KMS-11 (cell line): ENCODE measurements around the gene VWA5B2.

ENCODE experiments used
- H2AFZ ChIP-seq: fragments of 200-600 bp; sonication (generic); 2 replicates; pipeline ENCODE4 v1.6.1; 2016; ENCODE audit warnings: antibody characterized with exemption, mixed run types, low read depth
- H3K27ac ChIP-seq: fragments of 200-600 bp; sonication (generic); 2 replicates; pipeline ENCODE4 v1.6.1; 2016; ENCODE audit warnings: mild to moderate bottlenecking, mixed run types
- H3K27me3 ChIP-seq: fragments of 200-600 bp; sonication (generic); 2 replicates; pipeline ENCODE4 v1.6.1; 2017; ENCODE audit warnings: mild to moderate bottlenecking, low read depth, mixed run types, moderate library complexity; ENCODE audit not compliant: insufficient read depth
- H3K36me3 ChIP-seq: fragments of 200-600 bp; sonication (generic); 2 replicates; pipeline ENCODE4 v1.6.1; 2017; ENCODE audit warnings: mild to moderate bottlenecking, mixed run types; ENCODE audit not compliant: insufficient read depth
- H3K4me1 ChIP-seq: fragments of 200-600 bp; sonication (generic); 2 replicates; pipeline ENCODE4 v1.6.1; 2016; ENCODE audit warnings: mild to moderate bottlenecking, low read depth, mixed run types; ENCODE audit not compliant: poor library complexity, severe bottlenecking
- H3K4me2 ChIP-seq: fragments of 200-600 bp; sonication (generic); 2 replicates; pipeline ENCODE4 v1.7.0; 2016; ENCODE audit warnings: mild to moderate bottlenecking, mixed run types
- H3K4me3 ChIP-seq: fragments of 200-600 bp; sonication (generic); IDR thresholded peaks from 2 replicates; pipeline ENCODE4 v1.6.1; 2017; ENCODE audit warnings: low read depth, low read length, mixed read lengths; ENCODE audit not compliant: insufficient read depth
- H3K79me2 ChIP-seq: fragments of 200-600 bp; sonication (generic); 2 replicates; pipeline ENCODE4 v1.6.1; 2016; ENCODE audit warnings: low read depth, mixed run types; ENCODE audit not compliant: insufficient read depth
- H3K9ac ChIP-seq: fragments of 200-600 bp; sonication (generic); 2 replicates; pipeline ENCODE4 v1.6.1; 2016; ENCODE audit warnings: mild to moderate bottlenecking, mixed run types
- H4K20me1 ChIP-seq: fragments of 200-600 bp; sonication (generic); 2 replicates; pipeline ENCODE4 v1.6.1; 2016; ENCODE audit warnings: mild to moderate bottlenecking, mixed run types; ENCODE audit not compliant: insufficient read depth
- TF ChIP-seq, protein P1 (sequence below): fragments of 200-600 bp; sonication (generic); conservative IDR thresholded peaks from 2 replicates; pipeline ENCODE4 v1.6.1; 2017; ENCODE audit warnings: low read depth, mild to moderate bottlenecking, antibody characterized with exemption, low read length, moderate library complexity, mixed read lengths

The VWA5B2 gene

DNA sequence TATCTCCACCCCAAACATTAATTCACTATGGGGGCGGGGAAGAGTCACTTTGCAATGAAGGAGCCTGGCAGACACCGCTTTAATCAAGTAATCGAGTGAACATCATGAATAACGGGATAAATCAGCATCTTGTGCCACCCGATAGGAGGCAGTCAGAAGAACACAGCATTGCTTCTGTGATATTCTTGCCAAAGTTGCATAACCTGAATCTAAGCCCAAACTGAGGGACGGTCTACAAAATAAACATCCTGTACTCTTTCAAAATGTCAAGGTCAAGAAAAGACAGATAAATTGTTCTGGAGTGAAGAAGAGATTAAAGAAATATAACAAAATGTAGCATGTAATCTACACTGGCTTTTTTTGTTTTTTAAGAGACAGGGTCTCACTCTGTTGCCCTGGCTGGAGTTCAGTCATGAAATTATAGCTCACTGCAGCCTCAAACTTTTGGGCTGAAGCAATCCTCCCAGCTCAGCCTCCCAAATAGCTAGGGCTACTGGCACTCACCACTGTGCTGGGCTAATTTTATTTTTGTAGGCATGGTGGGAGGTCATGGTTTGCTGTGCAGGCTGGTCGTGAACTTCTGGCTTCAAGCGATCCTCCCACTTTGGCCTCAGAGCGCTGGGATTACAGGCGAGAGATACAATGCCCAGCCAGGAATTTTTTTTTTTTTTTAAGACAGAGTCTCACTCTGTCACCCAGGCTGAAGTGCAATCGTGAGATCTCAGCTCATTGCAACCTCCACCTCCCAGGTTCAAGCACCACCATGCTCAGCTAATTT, 20.1 kb upstream of the VWA5B2 start:
- no peak overlapping the region for H3K9ac ChIP-seq
- H4K20me1 ChIP-seq: no peaks in the 10 kb centered on the region
- no peak overlapping the region for H2AFZ ChIP-seq
- no peaks in the 10 kb centered on the region for H3K79me2 ChIP-seq
- TF ChIP-seq, protein P1, sequence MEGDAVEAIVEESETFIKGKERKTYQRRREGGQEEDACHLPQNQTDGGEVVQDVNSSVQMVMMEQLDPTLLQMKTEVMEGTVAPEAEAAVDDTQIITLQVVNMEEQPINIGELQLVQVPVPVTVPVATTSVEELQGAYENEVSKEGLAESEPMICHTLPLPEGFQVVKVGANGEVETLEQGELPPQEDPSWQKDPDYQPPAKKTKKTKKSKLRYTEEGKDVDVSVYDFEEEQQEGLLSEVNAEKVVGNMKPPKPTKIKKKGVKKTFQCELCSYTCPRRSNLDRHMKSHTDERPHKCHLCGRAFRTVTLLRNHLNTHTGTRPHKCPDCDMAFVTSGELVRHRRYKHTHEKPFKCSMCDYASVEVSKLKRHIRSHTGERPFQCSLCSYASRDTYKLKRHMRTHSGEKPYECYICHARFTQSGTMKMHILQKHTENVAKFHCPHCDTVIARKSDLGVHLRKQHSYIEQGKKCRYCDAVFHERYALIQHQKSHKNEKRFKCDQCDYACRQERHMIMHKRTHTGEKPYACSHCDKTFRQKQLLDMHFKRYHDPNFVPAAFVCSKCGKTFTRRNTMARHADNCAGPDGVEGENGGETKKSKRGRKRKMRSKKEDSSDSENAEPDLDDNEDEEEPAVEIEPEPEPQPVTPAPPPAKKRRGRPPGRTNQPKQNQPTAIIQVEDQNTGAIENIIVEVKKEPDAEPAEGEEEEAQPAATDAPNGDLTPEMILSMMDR: no peak
- no peaks in the 10 kb centered on the region for H3K4me1 ChIP-seq
- H3K27ac ChIP-seq: no peak overlapping the region
- no peaks in the 10 kb centered on the region for H3K27me3 ChIP-seq
- H3K4me2 ChIP-seq: no peak overlapping the region
- no peak overlapping the region for H3K4me3 ChIP-seq
- H3K36me3 ChIP-seq: no peaks in the 10 kb centered on the region

DNA sequence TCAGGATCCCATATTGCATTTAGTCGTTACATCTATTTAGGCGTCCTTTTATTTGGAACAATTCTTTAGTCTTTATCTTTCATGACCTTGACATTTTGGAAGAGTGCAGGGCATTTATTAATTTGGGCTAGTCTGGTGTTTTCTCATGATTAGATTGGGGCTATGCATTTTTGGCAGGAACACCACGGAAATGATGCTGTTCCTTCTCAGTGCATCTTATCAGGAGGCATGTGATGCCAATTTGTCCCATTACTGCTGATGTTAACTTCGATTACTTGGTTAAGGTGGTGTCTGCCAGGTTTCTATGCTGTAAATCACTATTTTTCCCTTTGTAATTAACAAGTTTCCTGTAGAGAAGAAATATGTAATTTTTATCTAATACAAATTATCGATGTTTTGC, 18.1 kb upstream of the VWA5B2 start:
- H2AFZ ChIP-seq: no peak overlapping the region
- H3K79me2 ChIP-seq: no peaks in the 10 kb centered on the region
- H3K27ac ChIP-seq: no peak overlapping the region
- no peaks in the 10 kb centered on the region for H3K27me3 ChIP-seq
- no peaks in the 10 kb centered on the region for H3K4me1 ChIP-seq
- no peak overlapping the region for H3K4me2 ChIP-seq
- no peaks in the 10 kb centered on the region for H3K36me3 ChIP-seq
- TF ChIP-seq, protein P1: no peak
- H4K20me1 ChIP-seq: no peaks in the 10 kb centered on the region
- H3K9ac ChIP-seq: no peak overlapping the region
- H3K4me3 ChIP-seq: no peak overlapping the region

DNA sequence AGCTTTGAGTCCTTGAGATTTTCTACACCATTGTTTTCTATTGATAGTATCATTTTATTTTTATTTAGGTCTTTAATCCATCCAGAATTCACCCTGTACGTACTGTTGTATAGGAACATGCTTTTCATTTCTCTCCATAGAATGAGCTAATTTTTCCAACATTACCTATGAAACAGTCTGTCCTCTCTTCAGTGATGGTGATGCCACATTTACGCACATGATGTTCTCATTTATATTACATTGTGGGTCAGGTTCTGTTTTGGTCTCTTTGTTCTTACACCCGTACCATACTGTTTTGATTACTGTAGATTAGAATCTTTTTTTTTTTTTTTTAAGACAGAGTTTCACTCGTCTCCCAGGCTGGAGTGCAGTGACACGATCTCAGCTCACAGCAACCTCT, 17.7 kb upstream of the VWA5B2 start:
- Histone ChIP-seq H4K20me1 (no peaks in the 10 kb centered on the region), H3K4me1 (no peaks in the 10 kb centered on the region), H3K4me3 (no peak overlapping the region), H3K4me2 (no peak overlapping the region), H3K36me3 (no peaks in the 10 kb centered on the region), H3K9ac (no peak overlapping the region), H3K27ac (no peak overlapping the region), H3K27me3 (no peaks in the 10 kb centered on the region), H2AFZ (no peak overlapping the region), H3K79me2 (no peaks in the 10 kb centered on the region)
- TF ChIP-seq, protein P1: no peak

DNA sequence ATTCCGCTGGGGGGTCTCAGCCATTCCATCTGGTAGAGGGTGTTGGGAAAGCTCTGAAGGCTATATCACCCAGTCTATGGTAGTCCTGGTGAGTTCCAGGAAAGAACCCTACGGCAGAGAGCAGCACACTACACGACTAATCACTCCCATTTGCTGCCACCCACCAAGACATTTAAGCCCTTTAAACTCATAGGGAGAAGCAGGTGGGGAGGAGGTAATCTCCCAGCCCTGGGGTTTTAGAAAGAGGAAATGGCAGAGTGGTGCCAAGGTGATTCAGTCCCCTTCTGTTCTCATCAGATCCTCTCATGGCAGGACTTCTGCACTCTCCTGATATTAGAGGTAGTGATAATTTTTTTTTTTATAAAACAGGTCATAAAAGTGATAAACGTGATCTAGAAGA, 10.6 kb upstream of the VWA5B2 start:
- H3K4me2 ChIP-seq: no peak overlapping the region
- H3K4me1 ChIP-seq: no peaks in the 10 kb centered on the region
- H4K20me1 ChIP-seq: no peaks in the 10 kb centered on the region
- H3K4me3 ChIP-seq: no peak overlapping the region
- H2AFZ ChIP-seq: no peak overlapping the region
- TF ChIP-seq, protein P1: no peak
- H3K27me3 ChIP-seq: no peaks in the 10 kb centered on the region
- H3K27ac ChIP-seq: no peak overlapping the region
- no peak overlapping the region for H3K9ac ChIP-seq
- H3K36me3 ChIP-seq: no peaks in the 10 kb centered on the region
- H3K79me2 ChIP-seq: no peaks in the 10 kb centered on the region
